ENCODE data around the gene ASB8.
A peak's percentile ranks its signal among the peaks of the same experiment; 100 is the strongest.

ASB8 gene

GRCh38 chr12:48157018-48157888 is at the start of gene ASB8:
Gene ASB8 (minus strand): TSS chr12:48157515. CDS start chr12:48153496, 4,019 bp downstream.
- DNase-seq (ENCODE audit: low read depth in 2 of 2): peak; percentile 98 to 99
- peak; percentile 47 for TF ChIP-seq CTCF (IDR thresholded peaks at IDR 0.05; ENCODE audit: low read depth, low read length)
- peak within 1 kb of the TSS; percentile 98 to 99 for H3K4me3 ChIP-seq (replicated peaks in 1 of 2; ENCODE audit: low read depth in 2 of 2, low read length in 2 of 2)

GRCh38 chr12:48203192-48203591 is 45.9 kb upstream of the ASB8 start, which contains the start of gene OR10AD1:
Gene OR10AD1 (minus strand): TSS chr12:48203292. CDS start chr12:48203292, 0 bp downstream.
- TF ChIP-seq CTCF (IDR thresholded peaks at IDR 0.05; ENCODE audit: low read depth, low read length): no peak
- H3K4me3 ChIP-seq (replicated peaks in 1 of 2; ENCODE audit: low read depth in 2 of 2, low read length in 2 of 2): no peak within 1 kb of the TSS
- no peak for DNase-seq (ENCODE audit: low read depth in 2 of 2)

GRCh38 chr12:48202766-48203165 is 45.5 kb upstream of the ASB8 start:
- no peak for DNase-seq (ENCODE audit: low read depth in 2 of 2)
- H3K4me3 ChIP-seq (replicated peaks in 1 of 2; ENCODE audit: low read depth in 2 of 2, low read length in 2 of 2): no peak overlapping the region
- no peak for TF ChIP-seq CTCF (IDR thresholded peaks at IDR 0.05; ENCODE audit: low read depth, low read length)

- H3K4me3 ChIP-seq (replicated peaks in 1 of 2; ENCODE audit: low read depth in 2 of 2, low read length in 2 of 2): no peak overlapping the region
- no peak for DNase-seq (ENCODE audit: low read depth in 2 of 2)
- TF ChIP-seq CTCF (IDR thresholded peaks at IDR 0.05; ENCODE audit: low read depth, low read length): no peak
Observed at GRCh38 chr12:48201516-48201915, 44.2 kb upstream of the ASB8 start.

- no peak for TF ChIP-seq CTCF (IDR thresholded peaks at IDR 0.05; ENCODE audit: low read depth, low read length)
- DNase-seq (ENCODE audit: low read depth in 2 of 2): no peak
- no peak overlapping the region for H3K4me3 ChIP-seq (replicated peaks in 1 of 2; ENCODE audit: low read depth in 2 of 2, low read length in 2 of 2)
Observed at GRCh38 chr12:48201091-48201490, 43.8 kb upstream of the ASB8 start.

- DNase-seq (ENCODE audit: low read depth in 2 of 2): peak in 1 of 2 donors; percentile 39
- no peak overlapping the region for H3K4me3 ChIP-seq (replicated peaks in 1 of 2; ENCODE audit: low read depth in 2 of 2, low read length in 2 of 2)
- TF ChIP-seq CTCF (IDR thresholded peaks at IDR 0.05; ENCODE audit: low read depth, low read length): no peak
Observed at GRCh38 chr12:48199774-48200221, 42.5 kb upstream of the ASB8 start.
